ENCODE measurements around the gene RELL1. TPM values are rescaled to one million over a fixed set of nuclear protein-coding genes. Genes with fewer than 3 reads are reported as not detected.

The RELL1 gene
- total and polyA plus RNA-seq, 12 donors, result 0.44 to 27.0 (median 13.8) TPM

GRCh38 chr4:37659696-37660095, 26.5 kb downstream of the RELL1 start:
- DNase-seq, result no peak
- Histone ChIP-seq H3K27me3 (no peaks in the 10 kb centered on the region), H3K4me1 (replicated peaks in 1 of 2) (peaks cover 13 to 36% of the 10 kb centered on the region in 2 donors), H3K36me3 (replicated peaks in 1 of 2) (no peaks in the 10 kb centered on the region), H3K9me3 (replicated peaks in 1 of 3) (peaks cover 0 to 13% (median 0%) of the 10 kb centered on the region in 3 donors), H3K27ac (no peak overlapping the region), H3K4me3 (no peak overlapping the region)
- intact Hi-C loops (cut with DNase I), result no loop called here
- TF ChIP-seq POLR2A (IDR thresholded peaks at IDR 0.05) (no peak), CTCF (IDR thresholded peaks at IDR 0.05) (no peak)
- WGBS, 4 donors, result 76 to 92% (median 84%) methylated on average over 3 of the region's 3 CpGs

GRCh38 chr4:37656649-37657048, 29.5 kb downstream of the RELL1 start:
- Histone ChIP-seq H3K27me3 (no peaks in the 10 kb centered on the region), H3K36me3 (replicated peaks in 1 of 2) (no peaks in the 10 kb centered on the region), H3K9me3 (replicated peaks in 1 of 3) (peaks cover 0 to 13% (median 0%) of the 10 kb centered on the region in 3 donors), H3K4me3 (no peak overlapping the region), H3K27ac (no peak overlapping the region), H3K4me1 (replicated peaks in 1 of 2) (peaks cover 0 to 6% of the 10 kb centered on the region in 2 donors)
- no peak for DNase-seq
- TF ChIP-seq POLR2A (IDR thresholded peaks at IDR 0.05) (no peak), CTCF (IDR thresholded peaks at IDR 0.05) (no peak)
- intact Hi-C loops (cut with DNase I), result no loop called here
- 92 to 95% (median 94%) methylated on average over 4 of the region's 4 CpGs for WGBS, 4 donors

GRCh38 chr4:37653601-37654000, 32.6 kb downstream of the RELL1 start:
- no peaks in the 10 kb centered on the region for H3K36me3 ChIP-seq (replicated peaks in 1 of 2)
- H3K4me3 ChIP-seq, result no peak overlapping the region
- DNase-seq, result peak in 2 of 7 donors; percentile 17 to 21
- WGBS, 4 donors, result 84 to 95% (median 89%) methylated on average over 1 of the region's 1 CpG
- H3K4me1 ChIP-seq (replicated peaks in 1 of 2), result peaks cover 0 to 2% of the 10 kb centered on the region in 2 donors
- no peaks in the 10 kb centered on the region for H3K27me3 ChIP-seq
- intact Hi-C loops (cut with DNase I), result no loop called here
- H3K9me3 ChIP-seq (replicated peaks in 1 of 3), result peaks cover 0 to 13% (median 0%) of the 10 kb centered on the region in 3 donors
- TF ChIP-seq POLR2A (IDR thresholded peaks at IDR 0.05) (no peak), CTCF (IDR thresholded peaks at IDR 0.05) (no peak)
- H3K27ac ChIP-seq, result no peak overlapping the region

GRCh38 chr4:37652747-37653527, 33.2 kb downstream of the RELL1 start:
- no peak for DNase-seq
- Histone ChIP-seq H3K27ac (no peak overlapping the region), H3K27me3 (no peaks in the 10 kb centered on the region), H3K4me1 (replicated peaks in 1 of 2) (peaks cover 0 to 9% of the 10 kb centered on the region in 2 donors), H3K4me3 (no peak overlapping the region), H3K9me3 (replicated peaks in 1 of 3) (peaks cover 0 to 13% (median 0%) of the 10 kb centered on the region in 3 donors), H3K36me3 (replicated peaks in 1 of 2) (no peaks in the 10 kb centered on the region)
- intact Hi-C loops (cut with DNase I), result no loop called here
- WGBS, 4 donors, result 81 to 84% (median 83%) methylated on average over 4 of the region's 4 CpGs
- TF ChIP-seq CTCF (IDR thresholded peaks at IDR 0.05) (no peak), POLR2A (IDR thresholded peaks at IDR 0.05) (no peak)
